ENCODE results near the gene CREBL2.

The CREBL2 gene

GRCh38 chr12:12684375-12685106 is 72.9 kb downstream of the CREBL2 start:
- H3K4me1 ChIP-seq (ENCODE audit: control insufficient read depth in 2 of 2, insufficient read depth in 2 of 2, low read length in 2 of 2), result no peaks in the 10 kb centered on the region
- H3K27me3 ChIP-seq (ENCODE audit: control insufficient read depth in 2 of 2, insufficient read depth in 2 of 2, low read length in 2 of 2), result no peaks in the 10 kb centered on the region
- no peaks in the 10 kb centered on the region for H3K36me3 ChIP-seq (ENCODE audit: control insufficient read depth in 2 of 2, insufficient read depth in 2 of 2, low read length in 2 of 2)
- no peak overlapping the region for H3K27ac ChIP-seq (ENCODE audit: low read depth in 2 of 2, low read length in 2 of 2)
- no peaks in the 10 kb centered on the region for H3K9me3 ChIP-seq (ENCODE audit: control insufficient read depth in 2 of 2, low read length in 2 of 2)
- no peak overlapping the region for H3K9ac ChIP-seq (ENCODE audit: low read depth in 1 of 2, low read length in 2 of 2)
- no peak overlapping the region for H3K4me3 ChIP-seq (ENCODE audit: low read length in 2 of 2)

- no peak overlapping the region for H3K9ac ChIP-seq (ENCODE audit: low read depth in 1 of 2, low read length in 2 of 2)
- H3K27me3 ChIP-seq (ENCODE audit: control insufficient read depth in 2 of 2, insufficient read depth in 2 of 2, low read length in 2 of 2), result no peaks in the 10 kb centered on the region
- H3K4me1 ChIP-seq (ENCODE audit: control insufficient read depth in 2 of 2, insufficient read depth in 2 of 2, low read length in 2 of 2), result no peaks in the 10 kb centered on the region
- no peaks in the 10 kb centered on the region for H3K9me3 ChIP-seq (ENCODE audit: control insufficient read depth in 2 of 2, low read length in 2 of 2)
- H3K27ac ChIP-seq (ENCODE audit: low read depth in 2 of 2, low read length in 2 of 2), result no peak overlapping the region
- no peaks in the 10 kb centered on the region for H3K36me3 ChIP-seq (ENCODE audit: control insufficient read depth in 2 of 2, insufficient read depth in 2 of 2, low read length in 2 of 2)
- H3K4me3 ChIP-seq (ENCODE audit: low read length in 2 of 2), result no peak overlapping the region
Measured at GRCh38 chr12:12685305-12685704, 73.6 kb downstream of the CREBL2 start.

GRCh38 chr12:12686472-12686871 is 74.8 kb downstream of the CREBL2 start:
- H3K27ac ChIP-seq (ENCODE audit: low read depth in 2 of 2, low read length in 2 of 2), result no peak overlapping the region
- H3K4me1 ChIP-seq (ENCODE audit: control insufficient read depth in 2 of 2, insufficient read depth in 2 of 2, low read length in 2 of 2), result no peaks in the 10 kb centered on the region
- no peaks in the 10 kb centered on the region for H3K9me3 ChIP-seq (ENCODE audit: control insufficient read depth in 2 of 2, low read length in 2 of 2)
- no peaks in the 10 kb centered on the region for H3K27me3 ChIP-seq (ENCODE audit: control insufficient read depth in 2 of 2, insufficient read depth in 2 of 2, low read length in 2 of 2)
- H3K4me3 ChIP-seq (ENCODE audit: low read length in 2 of 2), result no peak overlapping the region
- no peaks in the 10 kb centered on the region for H3K36me3 ChIP-seq (ENCODE audit: control insufficient read depth in 2 of 2, insufficient read depth in 2 of 2, low read length in 2 of 2)
- no peak overlapping the region for H3K9ac ChIP-seq (ENCODE audit: low read depth in 1 of 2, low read length in 2 of 2)

GRCh38 chr12:12686925-12687324 is 75.2 kb downstream of the CREBL2 start:
- no peaks in the 10 kb centered on the region for H3K4me1 ChIP-seq (ENCODE audit: control insufficient read depth in 2 of 2, insufficient read depth in 2 of 2, low read length in 2 of 2)
- H3K9ac ChIP-seq (ENCODE audit: low read depth in 1 of 2, low read length in 2 of 2), result no peak overlapping the region
- H3K4me3 ChIP-seq (ENCODE audit: low read length in 2 of 2), result no peak overlapping the region
- H3K27ac ChIP-seq (ENCODE audit: low read depth in 2 of 2, low read length in 2 of 2), result no peak overlapping the region
- H3K36me3 ChIP-seq (ENCODE audit: control insufficient read depth in 2 of 2, insufficient read depth in 2 of 2, low read length in 2 of 2), result no peaks in the 10 kb centered on the region
- no peaks in the 10 kb centered on the region for H3K27me3 ChIP-seq (ENCODE audit: control insufficient read depth in 2 of 2, insufficient read depth in 2 of 2, low read length in 2 of 2)
- no peaks in the 10 kb centered on the region for H3K9me3 ChIP-seq (ENCODE audit: control insufficient read depth in 2 of 2, low read length in 2 of 2)

GRCh38 chr12:12689647-12690300 is 78.1 kb downstream of the CREBL2 start:
- Histone ChIP-seq H3K4me1 (ENCODE audit: control insufficient read depth in 2 of 2, insufficient read depth in 2 of 2, low read length in 2 of 2) (no peaks in the 10 kb centered on the region), H3K9me3 (ENCODE audit: control insufficient read depth in 2 of 2, low read length in 2 of 2) (no peaks in the 10 kb centered on the region), H3K27ac (ENCODE audit: low read depth in 2 of 2, low read length in 2 of 2) (no peak overlapping the region), H3K4me3 (ENCODE audit: low read length in 2 of 2) (no peak overlapping the region), H3K27me3 (ENCODE audit: control insufficient read depth in 2 of 2, insufficient read depth in 2 of 2, low read length in 2 of 2) (no peaks in the 10 kb centered on the region), H3K9ac (ENCODE audit: low read depth in 1 of 2, low read length in 2 of 2) (no peak overlapping the region), H3K36me3 (ENCODE audit: control insufficient read depth in 2 of 2, insufficient read depth in 2 of 2, low read length in 2 of 2) (no peaks in the 10 kb centered on the region)

- H3K4me3 ChIP-seq (ENCODE audit: low read length in 2 of 2), result no peak overlapping the region
- H3K9ac ChIP-seq (ENCODE audit: low read depth in 1 of 2, low read length in 2 of 2), result no peak overlapping the region
- no peaks in the 10 kb centered on the region for H3K36me3 ChIP-seq (ENCODE audit: control insufficient read depth in 2 of 2, insufficient read depth in 2 of 2, low read length in 2 of 2)
- no peak overlapping the region for H3K27ac ChIP-seq (ENCODE audit: low read depth in 2 of 2, low read length in 2 of 2)
- H3K4me1 ChIP-seq (ENCODE audit: control insufficient read depth in 2 of 2, insufficient read depth in 2 of 2, low read length in 2 of 2), result no peaks in the 10 kb centered on the region
- H3K9me3 ChIP-seq (ENCODE audit: control insufficient read depth in 2 of 2, low read length in 2 of 2), result no peaks in the 10 kb centered on the region
- H3K27me3 ChIP-seq (ENCODE audit: control insufficient read depth in 2 of 2, insufficient read depth in 2 of 2, low read length in 2 of 2), result no peaks in the 10 kb centered on the region
Measured at GRCh38 chr12:12691549-12691948, 79.9 kb downstream of the CREBL2 start.

- Histone ChIP-seq H3K4me1 (ENCODE audit: control insufficient read depth in 2 of 2, insufficient read depth in 2 of 2, low read length in 2 of 2) (peaks cover 0 to 4% of the 10 kb centered on the region in 2 donors), H3K27me3 (ENCODE audit: control insufficient read depth in 2 of 2, insufficient read depth in 2 of 2, low read length in 2 of 2) (no peaks in the 10 kb centered on the region), H3K27ac (ENCODE audit: low read depth in 2 of 2, low read length in 2 of 2) (no peak overlapping the region), H3K36me3 (ENCODE audit: control insufficient read depth in 2 of 2, insufficient read depth in 2 of 2, low read length in 2 of 2) (no peaks in the 10 kb centered on the region), H3K9me3 (ENCODE audit: control insufficient read depth in 2 of 2, low read length in 2 of 2) (no peaks in the 10 kb centered on the region), H3K9ac (ENCODE audit: low read depth in 1 of 2, low read length in 2 of 2) (no peak overlapping the region), H3K4me3 (ENCODE audit: low read length in 2 of 2) (no peak overlapping the region)
Measured at GRCh38 chr12:12693111-12693671, 81.5 kb downstream of the CREBL2 start.

Measured in mucosa of rectum (tissue), 2 donors.